K562 (cell line): ENCODE data around the gene CAPZA3.

Source experiments
- AFF4 ChIP-seq: sonication (generic); formaldehyde crosslinking; IDR thresholded peaks from 2 replicates; pipeline ENCODE4 v1.8.0; 2023; ENCODE audit warnings: mild to moderate bottlenecking, missing genetic modification reagents
- CEBPB ChIP-seq: fragments of 450-650 bp; IDR thresholded peaks from 2 replicates; pipeline ENCODE4 v1.6.1; 2016; ENCODE audit warnings: missing genetic modification characterization, missing compliant biosample characterization
- CREB1 ChIP-seq, 2 experiments: sonication (generic) in 1 of 2; formaldehyde crosslinking in 1 of 2; IDR thresholded peaks; 2 replicates each; pipeline versions ENCODE4 v1.6.1 to v1.8.0; 2012 to 2022; ENCODE audit warnings: inconsistent platforms in 1 of 2, mild to moderate bottlenecking in 1 of 2, missing genetic modification reagents in 1 of 2, moderate library complexity in 1 of 2
- CTCF ChIP-seq, 3 experiments: IDR thresholded peaks in 2 of 3; conservative IDR thresholded peaks in 1 of 3; 2 replicates each; pipeline ENCODE4 v1.5.1; 2011 to 2012; ENCODE audit warnings: low read length in 3 of 3, mild to moderate bottlenecking in 3 of 3, control low read depth in 2 of 3, improper control_type of control experiment in 1 of 3, inconsistent platforms in 1 of 3, low read depth in 1 of 3, mixed read lengths in 1 of 3, moderate library complexity in 1 of 3; ENCODE audit not compliant: insufficient read depth in 2 of 3
- FOSL1 ChIP-seq: fragments of 200-800 bp; sonication (Bioruptor generic); conservative IDR thresholded peaks from 2 replicates; pipeline ENCODE4 v1.6.1; 2016; ENCODE audit warnings: missing genetic modification characterization, missing compliant biosample characterization
- GABPB1 ChIP-seq: sonication (generic); formaldehyde crosslinking; IDR thresholded peaks from 2 replicates; pipeline ENCODE4 v1.8.0; 2022; ENCODE audit warnings: mild to moderate bottlenecking, missing genetic modification reagents
- HBP1 ChIP-seq: fragments of 450-650 bp; formaldehyde crosslinking; IDR thresholded peaks from 2 replicates; pipeline ENCODE4 v1.4.0; 2022; ENCODE audit warnings: missing genetic modification characterization
- SMC3 ChIP-seq: conservative IDR thresholded peaks from 2 replicates; pipeline ENCODE4 v1.6.1; 2011; ENCODE audit warnings: low read depth, low read length, improper control_type of control experiment; ENCODE audit not compliant: insufficient read depth
- SNRNP70 ChIP-seq: fragments of 200-400 bp; formaldehyde crosslinking; optimal IDR thresholded peaks from 2 replicates; pipeline ENCODE3; 2017; ENCODE audit warnings: low read depth, low read length

GRCh38 chr12:18696971-18697602 is 40.8 kb upstream of the CAPZA3 start:
- TF ChIP-seq CEBPB (tag) (no peak), SNRNP70 (no peak), CREB1 (IDR thresholded peaks at IDR 0.05) (no peak), CREB1 (CRISPR knock-in tag; IDR thresholded peaks at IDR 0.05) (no peak), CTCF (IDR thresholded peaks at IDR 0.05 in 2 of 3, conservative IDR thresholded peaks at IDR 0.05 in 1 of 3; ENCODE audit: insufficient read depth in 2 of 3, low read depth in 1 of 3, low read length in 3 of 3) (no peak), SMC3 (no peak), GABPB1 (CRISPR knock-in tag) (no peak), AFF4 (CRISPR knock-in tag) (no peak), FOSL1 (no peak), HBP1 (CRISPR knock-in tag) (no peak)
